Measurements from ENCODE around the gene TDRD9.
A peak's percentile ranks its signal among the peaks of the same experiment; 100 is the strongest.

TDRD9 gene

GRCh38 chr14:104075530-104076151, 147.4 kb downstream of the TDRD9 start:
- no peak for DNase-seq (ENCODE audit: low spot score)

DNA sequence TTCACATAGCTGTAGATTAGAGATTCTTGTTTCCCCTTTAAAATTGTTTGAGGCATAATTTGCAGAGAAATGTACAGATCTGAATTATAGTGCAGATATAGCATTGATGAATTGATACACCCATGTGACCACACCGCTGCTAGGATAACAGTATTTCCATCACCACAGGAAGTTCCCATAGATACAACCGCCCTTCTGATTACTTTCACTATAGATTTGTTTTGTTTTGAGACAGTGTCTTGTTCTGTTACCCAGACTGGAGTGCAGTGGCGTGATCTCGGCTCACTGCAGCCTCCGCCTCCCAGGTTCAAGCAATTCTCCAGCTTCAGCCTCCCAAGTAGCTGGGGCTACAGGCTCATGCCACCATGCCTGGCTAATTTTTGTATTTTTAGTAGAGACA, 148.5 kb downstream of the TDRD9 start:
- no peak for DNase-seq (ENCODE audit: low spot score)

DNA sequence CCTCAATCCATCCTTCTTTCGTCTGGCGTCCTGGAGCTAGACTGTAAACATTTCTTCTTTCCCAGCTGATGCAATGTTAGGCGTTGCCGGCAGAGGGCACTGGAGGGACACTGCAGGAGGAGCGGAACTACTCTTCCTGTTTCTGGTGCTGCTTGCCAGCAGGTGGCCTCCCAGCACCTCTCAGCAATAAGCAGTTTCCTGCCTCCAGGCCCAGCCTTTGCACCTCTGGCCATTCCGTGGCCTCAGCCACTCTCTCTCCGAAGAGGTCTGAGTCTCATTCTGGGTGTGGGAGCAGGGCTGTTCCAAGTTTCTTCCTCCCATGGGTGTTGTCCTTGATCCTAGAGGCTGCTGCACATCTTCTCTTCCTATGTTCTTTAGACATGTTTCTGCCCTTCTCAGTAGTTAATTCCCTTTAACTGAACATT, 149.8 kb downstream of the TDRD9 start:
- peak; percentile 82 for DNase-seq (ENCODE audit: low spot score)

DNA sequence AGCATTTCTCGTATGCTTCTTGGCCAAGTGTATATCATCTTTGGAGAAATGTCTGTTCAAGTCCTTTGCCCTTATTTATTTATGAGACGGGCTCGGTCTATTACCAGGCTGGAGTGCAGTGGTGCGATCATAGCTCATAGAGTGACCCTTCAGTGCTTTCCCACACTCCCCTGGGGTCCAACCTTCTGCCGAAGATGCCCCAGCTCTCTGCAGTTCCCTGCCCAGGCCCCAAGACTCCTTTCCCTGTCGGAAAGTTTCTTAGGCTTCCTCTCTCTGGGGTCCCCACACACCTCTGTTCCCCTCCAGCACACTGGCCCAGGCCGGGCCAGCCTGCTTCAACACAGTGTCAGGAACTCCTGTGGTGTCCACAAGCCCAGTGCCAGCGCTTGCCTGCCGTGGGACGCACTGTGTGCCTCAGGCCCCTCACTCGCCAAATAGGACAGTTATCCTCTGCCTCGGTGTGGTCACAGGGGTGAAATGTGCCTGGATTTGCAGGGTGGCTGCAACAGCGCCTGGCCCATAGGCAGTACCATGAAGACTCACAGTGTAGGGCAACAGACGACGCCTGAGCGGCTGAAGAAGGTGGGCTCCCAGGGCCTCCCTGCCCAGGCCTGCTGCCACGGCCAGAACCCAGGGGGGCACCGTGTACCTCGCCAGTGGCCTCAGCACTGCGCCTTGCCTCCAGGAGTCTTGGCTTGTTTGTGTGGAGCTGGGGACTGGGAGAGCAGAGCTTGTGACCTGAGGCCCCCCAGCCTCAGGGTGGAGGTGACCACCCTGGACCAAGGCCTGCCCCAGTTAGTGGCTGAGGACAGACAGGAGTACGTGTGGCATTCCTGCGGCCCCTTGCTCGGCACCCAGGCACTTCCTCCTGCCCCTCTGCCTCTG, 152.4 kb downstream of the TDRD9 start:
- no peak for DNase-seq (ENCODE audit: low spot score)

DNA sequence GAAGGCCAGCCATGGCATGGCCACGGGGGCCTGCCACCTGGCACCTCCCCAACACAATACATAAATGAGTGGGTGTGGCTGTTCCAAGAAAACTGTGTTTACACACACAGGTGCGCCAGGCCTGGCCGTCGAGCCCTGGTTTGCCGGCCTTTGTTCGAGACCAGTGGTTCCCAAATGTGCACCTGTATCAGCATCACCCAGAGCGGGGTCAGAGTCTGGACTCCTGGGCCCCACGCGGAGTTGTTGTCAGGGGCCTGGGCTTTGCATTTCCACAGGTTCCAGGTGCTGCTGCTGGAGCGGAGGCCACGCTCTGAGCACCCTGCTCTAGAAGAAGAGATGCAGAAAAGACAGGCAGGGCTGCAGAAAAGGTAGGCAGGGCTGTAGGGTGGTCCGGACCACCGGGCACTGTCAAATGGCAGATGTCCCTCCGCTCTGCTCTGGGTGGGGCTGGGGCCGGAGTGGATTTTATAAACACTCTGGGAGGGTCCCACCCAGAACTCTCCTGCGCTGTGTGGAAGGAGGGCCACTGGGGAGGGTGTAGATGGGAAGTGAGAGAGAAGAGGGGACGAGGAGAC, 153.1 kb downstream of the TDRD9 start:
- DNase-seq (ENCODE audit: low spot score), result no peak

DNA sequence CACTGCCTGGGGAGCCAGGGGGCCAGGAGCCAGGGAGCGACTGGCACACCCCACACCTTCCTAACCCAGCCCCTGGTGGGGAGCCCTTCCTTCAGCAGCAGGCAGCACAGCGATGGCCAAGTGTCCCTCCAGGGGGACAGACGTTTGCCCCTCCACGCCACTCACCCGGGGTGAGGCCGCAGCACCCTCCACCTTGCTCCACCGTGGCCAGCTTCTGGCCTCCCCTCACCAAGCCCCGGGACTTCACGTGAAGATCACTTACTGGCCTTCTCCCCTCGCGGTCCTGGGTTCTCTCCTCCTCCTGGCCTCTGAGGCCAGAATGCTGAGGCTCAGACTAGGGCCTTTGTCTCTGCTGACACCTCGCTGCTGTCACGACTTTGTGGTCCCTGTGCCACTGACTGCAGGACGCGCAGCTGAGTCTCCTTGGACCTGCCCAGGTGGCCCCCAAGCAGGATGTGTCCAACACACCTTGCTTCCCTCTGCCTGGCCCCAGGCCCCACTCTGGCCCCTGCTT, 153.8 kb downstream of the TDRD9 start:
- no peak for DNase-seq (ENCODE audit: low spot score)

GRCh38 chr14:104082807-104083206, 154.6 kb downstream of the TDRD9 start:
- no peak for DNase-seq (ENCODE audit: low spot score)

GRCh38 chr14:104084251-104085002, 156.2 kb downstream of the TDRD9 start:
- no peak for DNase-seq (ENCODE audit: low spot score)

DNA sequence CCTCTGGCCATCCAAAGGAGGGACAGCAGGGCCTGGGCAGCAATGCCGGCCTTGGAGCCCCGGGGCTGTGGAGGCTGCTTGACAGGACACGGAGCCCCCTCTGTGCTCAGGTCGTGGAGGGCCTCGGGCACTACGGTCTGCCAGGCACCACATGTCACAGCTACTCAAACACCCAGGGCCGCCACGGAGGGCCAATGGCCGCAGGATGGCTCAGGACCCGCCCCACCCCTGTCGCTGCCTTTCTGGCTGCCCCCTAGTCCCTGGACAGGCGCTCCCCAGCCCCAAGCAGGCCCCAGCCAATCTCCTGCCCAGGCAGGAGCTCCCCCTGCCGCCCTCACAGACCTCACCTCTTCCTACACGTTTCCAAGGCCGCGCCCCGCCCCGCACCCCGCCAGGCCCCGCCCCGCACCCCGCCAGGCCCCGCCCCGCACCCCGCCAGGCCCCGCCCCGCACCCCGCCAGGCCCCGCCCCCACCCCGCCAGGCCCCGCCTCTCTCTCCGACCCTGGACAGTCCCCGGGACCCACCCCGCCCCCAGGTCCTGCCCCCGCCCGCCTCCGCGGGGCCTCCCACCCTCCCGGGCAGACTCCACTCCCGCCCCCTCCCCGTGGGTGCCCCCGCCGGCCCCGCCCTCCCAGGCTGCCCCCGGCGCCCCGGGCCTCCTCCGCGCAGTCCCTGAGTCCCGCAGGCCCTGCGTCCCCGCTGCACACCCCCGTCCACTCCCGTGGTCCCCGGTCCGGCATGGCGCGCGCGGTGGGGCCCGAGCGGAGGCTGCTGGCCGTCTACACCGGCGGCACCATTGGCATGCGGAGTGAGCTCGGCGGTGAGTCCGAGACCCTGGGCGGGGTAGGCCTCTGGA, 157.0 kb downstream of the TDRD9 start, which contains the start of gene ASPG:
TSS of gene ASPG (plus strand) at position 669 of the 857 bp plus-strand sequence. CDS start at position 740, 71 bp downstream.
- DNase-seq (ENCODE audit: low spot score), result no peak

- no peak for DNase-seq (ENCODE audit: low spot score)
Observed at GRCh38 chr14:104085889-104086201, 157.6 kb downstream of the TDRD9 start.

DNA sequence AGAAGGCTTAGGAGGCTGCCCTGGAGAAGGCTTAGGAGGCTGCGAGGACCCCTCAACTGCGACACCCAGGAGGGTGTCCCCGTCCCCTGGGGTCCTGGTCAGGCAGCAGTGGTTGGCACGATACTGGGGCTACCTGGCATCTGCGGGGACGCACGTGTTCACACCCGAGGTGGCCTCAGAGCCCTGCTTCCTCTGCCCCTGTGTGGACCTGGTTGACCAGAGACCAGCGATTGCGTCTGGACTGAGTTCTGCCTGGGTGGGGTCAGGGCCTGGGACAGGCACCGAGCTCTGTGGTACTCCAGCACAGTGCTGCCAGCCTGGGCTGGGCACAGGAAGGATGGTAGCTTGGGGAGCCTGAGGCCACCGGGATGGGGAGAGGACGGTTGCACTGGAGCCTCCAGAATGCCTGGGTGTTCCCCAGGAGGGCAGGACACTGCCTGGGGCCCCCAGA, 158.0 kb downstream of the TDRD9 start:
- no peak for DNase-seq (ENCODE audit: low spot score)

GRCh38 chr14:104086661-104087461, 158.6 kb downstream of the TDRD9 start:
- no peak for DNase-seq (ENCODE audit: low spot score)

DNA sequence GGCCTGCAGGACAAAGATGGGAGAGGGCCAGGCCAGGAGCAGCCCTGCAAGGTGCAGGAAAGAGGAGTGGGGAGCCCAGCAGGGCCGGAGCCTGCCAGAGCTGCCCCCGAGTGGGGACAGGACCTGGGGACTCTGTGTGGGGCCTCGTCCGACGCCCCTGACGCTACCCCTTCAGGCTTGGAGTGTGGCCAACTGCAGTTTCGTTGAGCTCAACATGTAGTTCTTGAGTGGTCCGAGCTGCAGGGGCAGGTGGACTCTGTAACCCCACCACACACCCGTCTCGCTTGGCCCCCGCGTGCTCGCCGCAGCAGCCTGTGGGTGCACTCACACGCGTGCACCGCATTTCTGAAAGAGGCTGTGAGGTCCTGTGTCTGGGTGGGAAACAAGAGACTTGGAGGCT, 159.2 kb downstream of the TDRD9 start:
- DNase-seq (ENCODE audit: low spot score), result no peak

DNA sequence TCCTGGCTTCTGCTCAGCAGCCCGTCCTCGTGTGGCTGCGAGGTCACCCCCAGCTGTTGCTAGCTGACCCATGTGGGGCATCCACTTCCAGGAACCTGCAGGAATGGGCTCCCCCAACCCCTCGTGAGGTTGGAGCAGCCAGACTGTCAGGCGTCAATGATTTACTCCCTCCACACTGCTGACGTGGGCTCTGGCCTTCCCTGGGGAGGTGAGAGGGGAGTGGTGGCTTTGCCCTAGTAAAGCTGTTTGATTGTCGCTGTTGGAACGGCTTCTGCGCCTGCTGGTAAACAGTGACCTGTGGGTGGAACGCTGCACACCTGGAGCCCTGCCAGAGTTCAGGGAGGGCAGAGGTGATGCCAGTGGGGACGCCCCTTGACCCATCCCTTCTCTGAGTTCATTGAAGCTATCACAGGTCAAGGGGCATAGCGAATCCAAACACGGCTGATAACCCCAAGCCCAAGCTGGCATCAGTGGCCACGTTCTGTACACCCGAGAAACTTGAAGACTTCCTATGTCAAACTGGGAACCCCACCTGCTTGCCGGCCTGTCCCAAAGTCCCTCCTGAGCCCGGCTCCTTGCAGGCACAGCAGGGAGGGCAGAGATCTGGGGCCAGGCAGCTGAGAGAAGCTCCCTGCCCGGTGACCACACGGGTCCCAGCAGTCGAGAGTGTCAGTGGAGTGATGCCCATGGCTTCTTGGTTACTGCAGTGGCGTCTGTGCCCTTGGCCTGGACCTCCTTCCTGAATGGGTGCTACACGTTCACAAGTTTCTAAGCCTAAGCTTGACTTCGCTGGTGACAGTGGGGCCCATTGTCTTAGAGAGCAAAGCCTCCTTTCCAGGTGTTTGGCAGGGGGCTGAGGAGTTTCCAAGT, 160.0 kb downstream of the TDRD9 start:
- DNase-seq (ENCODE audit: low spot score), result no peak

GRCh38 chr14:104090071-104090748, 162.0 kb downstream of the TDRD9 start:
- no peak for DNase-seq (ENCODE audit: low spot score)

DNA sequence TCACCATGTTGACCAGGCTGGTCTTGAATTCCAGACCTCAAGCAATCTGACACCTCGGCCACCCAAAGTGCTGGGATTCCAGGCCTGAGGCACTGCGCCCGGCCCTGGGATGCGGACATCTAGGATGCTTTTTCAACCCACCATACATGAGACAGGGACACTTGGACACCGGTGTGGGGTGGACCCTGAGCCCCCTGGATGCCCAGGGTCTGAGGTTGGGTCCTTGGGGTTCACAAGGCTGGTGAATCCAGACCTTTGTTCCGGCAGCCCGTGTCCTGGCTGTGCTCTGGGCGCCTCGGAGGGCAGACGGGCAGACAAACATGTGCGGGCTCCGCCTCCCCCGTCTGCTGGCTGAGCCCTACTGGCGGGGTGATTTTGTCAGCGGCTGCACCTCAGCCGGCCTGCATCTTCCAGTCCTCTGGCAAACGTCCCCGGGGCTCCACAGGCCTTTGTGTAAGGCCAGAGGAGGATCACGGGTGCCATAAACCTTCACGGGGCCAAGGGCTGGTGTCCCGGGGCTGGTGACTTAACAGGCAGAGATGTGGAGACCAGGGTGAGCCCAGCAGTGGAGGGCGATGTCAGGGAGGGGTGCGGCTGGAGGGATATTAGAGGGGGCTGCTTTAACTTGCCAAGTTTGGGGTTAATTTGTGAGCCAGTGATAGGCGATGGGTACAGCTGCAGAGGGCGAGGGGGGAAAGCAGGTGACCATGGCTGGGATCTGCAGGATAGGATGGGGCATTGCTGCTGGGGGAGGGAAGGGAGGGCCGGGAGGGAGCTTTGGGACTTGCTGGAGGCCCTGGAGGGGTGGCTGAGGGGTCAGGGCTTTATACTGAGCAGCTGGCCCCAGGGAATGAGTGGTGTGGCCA, 163.0 kb downstream of the TDRD9 start:
- no peak for DNase-seq (ENCODE audit: low spot score)

- DNase-seq (ENCODE audit: low spot score), result no peak
Observed at GRCh38 chr14:104091927-104092771, 163.9 kb downstream of the TDRD9 start.

Data from putamen (tissue), 1 donor.